ENCODE measurements around the gene LONP2. TPM values are rescaled to one million over a fixed set of nuclear protein-coding genes. Genes with fewer than 3 reads are reported as not detected.

Gene LONP2
- total and polyA plus RNA-seq, 2 of the 13 experiments (the other 11 are each of a cell fraction or from before 2014, with no cell fraction given): 39.2 to 63.3 TPM

GRCh38 chr16:48385253-48386150, 141.4 kb downstream of the LONP2 start, which contains the start of gene SIAH1 (continued):
- TF ChIP-seq PRDM10 (CRISPR knock-in tag; IDR thresholded peaks at IDR 0.05; ENCODE audit: low read depth) (no peak), ZFP90 (CRISPR knock-in tag; IDR thresholded peaks at IDR 0.05; ENCODE audit: borderline replicate concordance) (peak; percentile 74), ZNF264 (CRISPR knock-in tag; IDR thresholded peaks at IDR 0.05) (peak; percentile 25; the same call in 1 of the 2 replicates), SP5 (CRISPR knock-in tag; IDR thresholded peaks at IDR 0.05; ENCODE audit: borderline replicate concordance, low read depth) (no peak), ATF3 (CRISPR knock-in tag; IDR thresholded peaks at IDR 0.05) (peak; percentile 46; the same call in 1 of the 2 replicates), ZNF607 (CRISPR knock-in tag; IDR thresholded peaks at IDR 0.05; ENCODE audit: borderline replicate concordance) (peak; percentile 98), UBTF (CRISPR knock-in tag; IDR thresholded peaks at IDR 0.05) (peak; percentile 81), ZNF580 (CRISPR knock-in tag; IDR thresholded peaks at IDR 0.05; ENCODE audit: borderline replicate concordance, low read depth) (0 out of 2 replicates have a peak, but pooled peaks have one; percentile 56), JUND (CRISPR knock-in tag; IDR thresholded peaks at IDR 0.05) (no peak), NBN (conservative IDR thresholded peaks at IDR 0.05) (no peak), DNMT1 (CRISPR knock-in tag; IDR thresholded peaks at IDR 0.05) (peak; percentile 75; the same call in 1 of the 2 replicates), HINFP (CRISPR knock-in tag; IDR thresholded peaks at IDR 0.05; ENCODE audit: low read depth) (no peak), ZNF331 (CRISPR knock-in tag; IDR thresholded peaks at IDR 0.05) (peak; percentile 15; the same call in 1 of the 2 replicates), KDM1A (CRISPR knock-in tag; IDR thresholded peaks at IDR 0.05) (no peak), KLF6 (CRISPR knock-in tag; IDR thresholded peaks at IDR 0.05) (peak; percentile 61; the same call in 1 of the 2 replicates), IKZF4 (CRISPR knock-in tag; IDR thresholded peaks at IDR 0.05; ENCODE audit: borderline replicate concordance, low read depth, not compliant biosample characterization) (peak; percentile 85), ZNF24 (IDR thresholded peaks at IDR 0.05) (no peak), E2F5 (CRISPR knock-in tag; conservative IDR thresholded peaks at IDR 0.05) (no peak; the same call in 1 of the 2 replicates), XRCC5 (optimal IDR thresholded peaks at IDR 0.05; ENCODE audit: low read length) (no peak)
